ENCODE results near the gene USE1.

USE1 gene

DNA sequence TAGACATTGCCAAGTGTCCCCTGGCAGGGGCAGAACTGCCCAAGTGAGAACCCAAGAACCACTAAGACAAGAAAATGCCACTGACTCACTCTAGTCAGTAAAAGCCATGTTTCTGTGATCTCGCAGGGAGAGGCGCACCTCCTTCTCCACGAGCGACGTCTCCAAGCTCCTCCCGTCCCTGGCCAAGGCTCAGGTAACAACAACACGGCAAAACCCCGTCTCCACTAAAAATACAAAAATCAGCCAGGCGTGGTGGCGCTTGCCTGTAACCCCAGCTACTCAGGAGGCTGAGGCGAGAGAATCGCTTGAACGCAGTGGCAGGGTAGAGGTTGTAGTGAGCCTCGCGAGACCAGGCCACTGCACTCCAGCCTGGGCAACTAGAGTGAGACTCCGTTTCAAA, 17.5 kb upstream of the USE1 start:
- peaks cover 70% of the 10 kb centered on the region; the same call in 1 of the 2 replicates for H3K36me3 ChIP-seq (ENCODE audit: insufficient read depth, low read length)
- H3K27me3 ChIP-seq (ENCODE audit: insufficient read depth, low read length, poor library complexity, severe bottlenecking) = no peaks in the 10 kb centered on the region
- no peaks in the 10 kb centered on the region for H3F3A ChIP-seq (ENCODE audit: low read depth)
- H2AFZ ChIP-seq (ENCODE audit: low read length) = no peak overlapping the region
- H3K4me3 ChIP-seq (ENCODE audit: low read length, poor library complexity, severe bottlenecking) = no peak overlapping the region
- no peaks in the 10 kb centered on the region for H3K9me2 ChIP-seq (replicated peaks; ENCODE audit: low read depth, low read length)
- H3K4me1 ChIP-seq (ENCODE audit: insufficient read depth, low read length, poor library complexity, severe bottlenecking) = no peaks in the 10 kb centered on the region
- TF ChIP-seq, protein P1, sequence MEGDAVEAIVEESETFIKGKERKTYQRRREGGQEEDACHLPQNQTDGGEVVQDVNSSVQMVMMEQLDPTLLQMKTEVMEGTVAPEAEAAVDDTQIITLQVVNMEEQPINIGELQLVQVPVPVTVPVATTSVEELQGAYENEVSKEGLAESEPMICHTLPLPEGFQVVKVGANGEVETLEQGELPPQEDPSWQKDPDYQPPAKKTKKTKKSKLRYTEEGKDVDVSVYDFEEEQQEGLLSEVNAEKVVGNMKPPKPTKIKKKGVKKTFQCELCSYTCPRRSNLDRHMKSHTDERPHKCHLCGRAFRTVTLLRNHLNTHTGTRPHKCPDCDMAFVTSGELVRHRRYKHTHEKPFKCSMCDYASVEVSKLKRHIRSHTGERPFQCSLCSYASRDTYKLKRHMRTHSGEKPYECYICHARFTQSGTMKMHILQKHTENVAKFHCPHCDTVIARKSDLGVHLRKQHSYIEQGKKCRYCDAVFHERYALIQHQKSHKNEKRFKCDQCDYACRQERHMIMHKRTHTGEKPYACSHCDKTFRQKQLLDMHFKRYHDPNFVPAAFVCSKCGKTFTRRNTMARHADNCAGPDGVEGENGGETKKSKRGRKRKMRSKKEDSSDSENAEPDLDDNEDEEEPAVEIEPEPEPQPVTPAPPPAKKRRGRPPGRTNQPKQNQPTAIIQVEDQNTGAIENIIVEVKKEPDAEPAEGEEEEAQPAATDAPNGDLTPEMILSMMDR (conservative IDR thresholded peaks at IDR 0.05; ENCODE audit: low read length) = no peak
- no peak for TF ChIP-seq EZH2phosphoT487 (IDR thresholded peaks at IDR 0.05; ENCODE audit: borderline replicate concordance)
- H4K20me1 ChIP-seq (ENCODE audit: insufficient read depth, low read length, poor library complexity, severe bottlenecking) = no peaks in the 10 kb centered on the region
- no peak overlapping the region for H3K4me2 ChIP-seq (ENCODE audit: low read depth, low read length, poor library complexity, severe bottlenecking)
- H3K9ac ChIP-seq (ENCODE audit: low read depth, low read length, poor library complexity, severe bottlenecking) = no peak overlapping the region
- no peaks in the 10 kb centered on the region for H3K79me2 ChIP-seq (ENCODE audit: insufficient read depth, low read length)
- no peaks in the 10 kb centered on the region for H3K9me3 ChIP-seq (ENCODE audit: insufficient read depth, low read depth, low read length)

DNA sequence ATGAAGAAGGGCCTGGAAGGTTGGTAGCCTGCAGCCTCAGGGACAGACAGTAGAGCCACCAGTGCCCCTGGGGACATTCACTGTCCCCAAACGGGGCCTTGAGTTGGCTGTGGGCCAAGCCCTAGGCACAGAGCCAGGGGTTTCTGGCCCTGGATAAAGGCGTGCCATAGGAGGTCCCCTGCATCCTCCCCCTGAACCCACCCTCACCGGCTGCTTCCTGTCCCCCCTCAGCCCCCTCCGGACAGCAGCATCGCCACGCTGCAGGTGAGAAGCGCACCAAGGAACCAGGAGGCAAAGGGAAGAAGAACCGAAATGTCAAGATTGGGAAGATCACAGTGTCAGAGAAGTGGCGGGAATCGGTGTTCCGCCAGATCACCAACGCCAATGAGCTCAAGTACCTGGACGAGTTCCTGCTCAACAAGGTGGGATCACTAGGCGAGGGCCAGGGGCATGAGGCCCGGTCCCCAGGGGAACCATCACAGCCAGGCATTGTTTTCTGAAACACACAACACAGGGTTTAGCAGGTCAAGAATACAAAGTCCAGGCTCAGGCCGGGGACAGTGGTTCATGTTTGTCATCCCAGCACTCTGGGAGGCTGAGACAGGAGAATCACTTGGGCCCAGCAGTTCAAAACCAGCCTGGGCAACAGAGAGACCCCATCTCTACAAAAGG, 14.6 kb upstream of the USE1 start:
- no peak for TF ChIP-seq EZH2phosphoT487 (IDR thresholded peaks at IDR 0.05; ENCODE audit: borderline replicate concordance)
- TF ChIP-seq, protein P1 (conservative IDR thresholded peaks at IDR 0.05; ENCODE audit: low read length) = no peak
- no peaks in the 10 kb centered on the region for H3K79me2 ChIP-seq (ENCODE audit: insufficient read depth, low read length)
- H3K36me3 ChIP-seq (ENCODE audit: insufficient read depth, low read length) = peaks cover 57% of the 10 kb centered on the region; the same call in 1 of the 2 replicates
- H3K4me2 ChIP-seq (ENCODE audit: low read depth, low read length, poor library complexity, severe bottlenecking) = no peak overlapping the region
- no peak overlapping the region for H3K9ac ChIP-seq (ENCODE audit: low read depth, low read length, poor library complexity, severe bottlenecking)
- H3K4me1 ChIP-seq (ENCODE audit: insufficient read depth, low read length, poor library complexity, severe bottlenecking) = no peaks in the 10 kb centered on the region
- no peak overlapping the region for H2AFZ ChIP-seq (ENCODE audit: low read length)
- no peaks in the 10 kb centered on the region for H3K9me2 ChIP-seq (replicated peaks; ENCODE audit: low read depth, low read length)
- H3K9me3 ChIP-seq (ENCODE audit: insufficient read depth, low read depth, low read length) = no peaks in the 10 kb centered on the region
- H3F3A ChIP-seq (ENCODE audit: low read depth) = no peaks in the 10 kb centered on the region
- H3K27me3 ChIP-seq (ENCODE audit: insufficient read depth, low read length, poor library complexity, severe bottlenecking) = no peaks in the 10 kb centered on the region
- H4K20me1 ChIP-seq (ENCODE audit: insufficient read depth, low read length, poor library complexity, severe bottlenecking) = no peaks in the 10 kb centered on the region
- H3K4me3 ChIP-seq (ENCODE audit: low read length, poor library complexity, severe bottlenecking) = no peak overlapping the region

DNA sequence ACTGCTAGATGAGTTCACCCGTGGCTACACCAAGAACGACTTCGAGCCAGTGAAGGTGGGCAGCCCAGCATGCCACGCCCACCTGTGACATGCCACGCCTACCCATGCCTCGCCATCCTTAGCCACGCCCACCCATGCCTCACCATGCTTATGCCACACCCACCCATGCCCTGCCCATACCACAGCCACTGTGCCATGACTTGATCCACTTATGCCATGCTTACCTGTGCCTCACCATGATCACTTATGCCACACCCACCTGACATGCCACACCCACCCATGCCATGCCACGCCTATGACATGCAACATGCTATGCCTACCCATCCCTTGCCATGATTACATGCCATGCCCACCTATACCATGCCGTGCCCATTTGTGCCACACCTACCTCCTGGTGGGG, 12.9 kb upstream of the USE1 start:
- no peak overlapping the region for H3K9ac ChIP-seq (ENCODE audit: low read depth, low read length, poor library complexity, severe bottlenecking)
- no peaks in the 10 kb centered on the region for H3K9me2 ChIP-seq (replicated peaks; ENCODE audit: low read depth, low read length)
- no peak overlapping the region for H3K4me3 ChIP-seq (ENCODE audit: low read length, poor library complexity, severe bottlenecking)
- no peaks in the 10 kb centered on the region for H3K79me2 ChIP-seq (ENCODE audit: insufficient read depth, low read length)
- no peaks in the 10 kb centered on the region for H4K20me1 ChIP-seq (ENCODE audit: insufficient read depth, low read length, poor library complexity, severe bottlenecking)
- H3K36me3 ChIP-seq (ENCODE audit: insufficient read depth, low read length) = peaks cover 62% of the 10 kb centered on the region; the same call in 1 of the 2 replicates
- no peak overlapping the region for H2AFZ ChIP-seq (ENCODE audit: low read length)
- no peaks in the 10 kb centered on the region for H3F3A ChIP-seq (ENCODE audit: low read depth)
- no peaks in the 10 kb centered on the region for H3K4me1 ChIP-seq (ENCODE audit: insufficient read depth, low read length, poor library complexity, severe bottlenecking)
- TF ChIP-seq EZH2phosphoT487 (IDR thresholded peaks at IDR 0.05; ENCODE audit: borderline replicate concordance) = no peak
- TF ChIP-seq, protein P1 (conservative IDR thresholded peaks at IDR 0.05; ENCODE audit: low read length) = no peak
- no peaks in the 10 kb centered on the region for H3K9me3 ChIP-seq (ENCODE audit: insufficient read depth, low read depth, low read length)
- no peaks in the 10 kb centered on the region for H3K27me3 ChIP-seq (ENCODE audit: insufficient read depth, low read length, poor library complexity, severe bottlenecking)
- H3K4me2 ChIP-seq (ENCODE audit: low read depth, low read length, poor library complexity, severe bottlenecking) = no peak overlapping the region
